GM21447 (cell line): ENCODE measurements around the gene MTURN.
A peak's percentile ranks its signal among the peaks of the same experiment; 100 is the strongest.

Experiments used
- ATAC-seq: cut with Tn5 transposase; IDR thresholded peaks from one replicate; pipeline ENCODE4 v1.9.1; 2021; ENCODE audit not compliant: unreplicated experiment

Gene MTURN

GRCh38 chr7:30135301-30136116 is 723 bp downstream of the MTURN start:
- ATAC-seq, result peak; percentile 26

- ATAC-seq, result no peak
Observed at GRCh38 chr7:30136117-30136731, 1.4 kb downstream of the MTURN start.

- ATAC-seq, result no peak
Observed at GRCh38 chr7:30136743-30137485, 2.1 kb downstream of the MTURN start.

- no peak for ATAC-seq
Observed at GRCh38 chr7:30139836-30140384, 5.1 kb downstream of the MTURN start.

- ATAC-seq, result no peak
Observed at GRCh38 chr7:30140456-30140855, 5.7 kb downstream of the MTURN start.

- ATAC-seq, result no peak
Observed at GRCh38 chr7:30142710-30143109, 7.9 kb downstream of the MTURN start.

GRCh38 chr7:30143748-30144251 is 9.0 kb downstream of the MTURN start:
- no peak for ATAC-seq

GRCh38 chr7:30144657-30145306 is 10.0 kb downstream of the MTURN start:
- ATAC-seq, result no peak

GRCh38 chr7:30145426-30145970 is 10.7 kb downstream of the MTURN start:
- no peak for ATAC-seq

GRCh38 chr7:30146127-30146612 is 11.4 kb downstream of the MTURN start:
- ATAC-seq, result no peak

GRCh38 chr7:30147223-30147622 is 12.4 kb downstream of the MTURN start:
- ATAC-seq, result no peak

- ATAC-seq, result no peak
Observed at GRCh38 chr7:30147785-30148184, 13.0 kb downstream of the MTURN start.

- no peak for ATAC-seq
Observed at GRCh38 chr7:30148426-30148825, 13.6 kb downstream of the MTURN start.

GRCh38 chr7:30148951-30149459 is 14.2 kb downstream of the MTURN start:
- ATAC-seq, result peak; percentile 64

- no peak for ATAC-seq
Observed at GRCh38 chr7:30149640-30150272, 15.0 kb downstream of the MTURN start.

- no peak for ATAC-seq
Observed at GRCh38 chr7:30150711-30151110, 15.9 kb downstream of the MTURN start.

GRCh38 chr7:30154111-30154587 is 19.4 kb downstream of the MTURN start:
- no peak for ATAC-seq

GRCh38 chr7:30155481-30155880 is 20.7 kb downstream of the MTURN start:
- no peak for ATAC-seq

- ATAC-seq, result no peak
Observed at GRCh38 chr7:30157204-30157603, 22.4 kb downstream of the MTURN start.

GRCh38 chr7:30159163-30159562 is 24.4 kb downstream of the MTURN start:
- no peak for ATAC-seq
